ENCODE measurements around the gene GALNT14. TPM values are rescaled to one million over a fixed set of nuclear protein-coding genes. Genes with fewer than 3 reads are reported as not detected.
"Not testable (repeated sequence)": the region's sequence is repeated elsewhere in the genome, so short reads cannot be mapped to it uniquely, and the experiment has no call there.

The GALNT14 gene
- polyA plus RNA-seq, 12 donors = 2.1 to 5.2 (median 3.0) TPM; not detected in 2

DNA sequence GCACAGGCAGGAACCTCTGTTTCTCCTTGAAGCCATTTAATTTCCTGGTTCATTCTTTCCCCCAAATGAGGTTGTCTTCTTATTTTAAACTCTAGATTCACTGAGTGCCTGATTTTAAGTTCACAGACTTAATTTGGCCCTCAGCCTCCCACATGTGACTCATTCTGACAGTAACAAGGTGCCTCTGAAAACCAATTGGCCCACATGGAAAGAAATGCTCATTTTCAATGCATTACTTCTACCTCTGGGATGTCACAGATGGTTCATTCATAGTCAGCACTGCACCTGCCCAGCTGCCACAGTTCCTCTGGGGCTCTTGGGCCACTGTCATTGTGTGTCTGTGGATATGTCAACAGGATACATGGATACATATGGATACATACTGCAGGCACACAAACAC, 190.6 kb downstream of the GALNT14 start:
- DNase-seq = no peak

DNA sequence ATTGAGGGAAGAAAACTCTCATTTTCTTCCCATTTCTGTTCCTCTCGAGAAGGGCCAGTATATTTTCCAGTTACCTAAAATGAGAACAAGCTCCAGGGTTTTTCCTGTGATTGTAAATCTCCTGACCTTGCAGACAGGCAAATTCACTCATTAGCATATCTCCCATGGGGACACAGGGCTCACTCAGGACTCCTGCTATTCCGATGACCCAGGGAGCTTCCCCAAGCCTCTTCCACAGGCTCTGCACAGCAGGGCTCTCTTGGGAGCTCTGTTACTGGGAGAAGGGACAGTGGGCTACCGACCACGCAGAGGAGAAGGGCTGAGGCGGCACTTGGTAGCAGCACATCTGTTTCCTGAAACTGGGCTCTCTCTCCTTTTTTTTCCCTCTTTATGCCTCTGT, 195.8 kb downstream of the GALNT14 start:
- DNase-seq = no peak

DNA sequence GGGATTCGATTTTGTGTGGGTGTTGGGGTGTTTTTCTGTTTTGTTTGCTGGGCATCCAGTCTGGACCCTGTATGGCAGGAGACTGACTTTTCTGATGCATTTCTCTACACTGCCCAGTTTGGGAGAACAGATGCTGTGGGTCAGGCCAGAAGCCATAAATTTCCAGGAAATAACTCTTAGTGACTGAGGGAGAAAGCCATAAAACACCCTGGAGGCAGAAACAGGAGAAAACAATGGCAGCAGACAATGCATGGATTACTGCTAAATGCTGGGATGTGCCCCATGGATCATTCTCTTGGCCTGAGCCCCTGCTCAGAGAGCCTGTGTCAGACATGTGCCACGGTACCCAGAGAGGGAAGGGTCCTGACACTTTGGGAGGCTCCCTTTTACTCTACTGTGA, 197.4 kb downstream of the GALNT14 start:
- DNase-seq = no peak

DNA sequence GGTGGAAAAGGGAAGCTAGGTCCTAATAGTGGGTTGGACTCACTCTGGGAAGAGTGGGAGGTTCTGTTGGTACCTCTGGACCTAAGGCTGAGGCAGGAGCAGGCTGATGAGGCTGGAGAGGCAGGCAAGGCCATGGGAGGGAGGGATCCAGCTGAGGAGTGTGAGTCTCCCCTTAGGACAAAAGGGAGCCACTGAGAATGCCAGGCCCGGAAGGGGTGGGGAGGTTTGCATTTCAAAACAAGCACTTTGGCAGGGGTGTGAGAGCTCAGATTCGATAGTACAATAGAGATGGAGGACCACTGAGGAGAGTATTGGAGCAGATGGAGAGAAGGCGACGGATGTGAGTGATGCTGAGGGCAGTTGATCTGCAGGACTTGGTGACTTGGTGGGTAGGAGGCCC, 198.9 kb downstream of the GALNT14 start:
- no peak for DNase-seq

DNA sequence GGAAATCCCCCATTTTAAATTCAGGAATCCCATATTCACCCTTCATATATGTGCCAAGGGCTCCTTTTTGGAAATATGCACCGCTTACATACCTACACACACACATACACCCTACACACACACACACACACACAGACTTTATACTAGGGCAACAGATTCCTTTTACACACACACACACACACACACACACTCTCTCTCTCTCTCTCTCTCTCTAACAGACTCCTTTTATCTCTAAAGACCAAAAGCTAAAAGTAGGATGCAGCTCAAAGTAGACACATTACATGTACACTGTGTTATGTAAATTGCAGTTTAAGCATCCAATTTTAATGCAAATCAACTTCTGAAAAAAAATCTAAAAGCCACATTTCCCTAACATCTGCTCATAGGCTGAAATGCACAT, 200.0 kb downstream of the GALNT14 start:
- DNase-seq = no peak

DNA sequence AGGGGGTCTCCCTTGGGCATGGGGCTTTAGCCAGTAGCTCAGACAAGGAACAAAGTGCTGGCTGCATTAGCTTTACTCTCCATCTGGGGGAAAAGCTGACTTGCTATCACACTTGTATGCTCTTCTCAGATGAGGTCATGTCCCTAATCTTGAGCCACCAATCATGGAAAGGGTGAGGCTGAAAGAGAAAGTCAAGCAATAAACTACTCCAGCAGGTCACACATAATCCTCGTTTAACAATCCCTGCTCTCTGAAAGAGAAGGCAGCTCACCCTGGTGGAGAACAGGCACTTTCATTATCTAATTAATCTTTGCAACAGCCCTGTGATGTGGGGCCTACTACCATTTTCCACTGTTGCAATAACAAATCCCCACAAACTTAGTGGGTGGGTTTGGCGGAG, 201.3 kb downstream of the GALNT14 start:
- no peak for DNase-seq

DNA sequence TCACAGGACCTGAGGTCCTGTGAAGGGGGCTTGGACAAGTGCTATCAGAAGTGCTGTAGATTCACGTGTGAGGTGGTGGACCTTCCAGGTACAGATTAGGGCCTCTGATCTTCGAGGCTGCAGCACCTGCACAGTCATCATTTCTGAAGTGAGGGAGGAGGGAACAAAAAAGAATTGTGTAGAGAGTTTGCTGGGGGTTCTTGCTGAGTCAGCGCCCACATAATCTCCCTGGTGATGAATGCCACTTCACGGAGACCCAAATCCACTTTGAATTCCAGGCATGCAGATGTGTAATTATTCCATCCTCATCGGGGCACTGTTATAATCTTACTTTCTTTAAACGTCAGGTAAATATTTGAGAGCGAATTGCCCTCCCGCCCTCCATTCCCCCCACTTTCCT, 202.4 kb downstream of the GALNT14 start:
- DNase-seq = no peak

DNA sequence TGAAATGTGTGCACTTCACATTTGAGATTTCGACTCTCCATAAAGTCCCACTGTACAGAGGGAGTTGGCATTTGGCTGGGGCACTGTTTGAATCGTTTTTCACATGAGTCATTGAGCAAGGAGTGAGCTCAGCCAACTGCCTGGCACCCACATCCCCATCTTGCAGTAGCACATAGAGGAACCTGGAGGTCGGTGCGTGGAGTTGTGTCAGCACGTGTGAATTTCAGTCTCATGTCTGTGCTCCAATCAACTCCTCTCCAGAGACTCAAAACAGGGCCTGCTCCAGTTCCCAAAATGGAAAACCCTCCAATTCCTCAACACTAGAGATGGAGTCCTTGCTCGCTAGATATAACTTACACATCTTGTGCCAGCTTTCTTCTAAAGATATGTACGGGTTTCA, 204.2 kb downstream of the GALNT14 start:
- DNase-seq = no peak

DNA sequence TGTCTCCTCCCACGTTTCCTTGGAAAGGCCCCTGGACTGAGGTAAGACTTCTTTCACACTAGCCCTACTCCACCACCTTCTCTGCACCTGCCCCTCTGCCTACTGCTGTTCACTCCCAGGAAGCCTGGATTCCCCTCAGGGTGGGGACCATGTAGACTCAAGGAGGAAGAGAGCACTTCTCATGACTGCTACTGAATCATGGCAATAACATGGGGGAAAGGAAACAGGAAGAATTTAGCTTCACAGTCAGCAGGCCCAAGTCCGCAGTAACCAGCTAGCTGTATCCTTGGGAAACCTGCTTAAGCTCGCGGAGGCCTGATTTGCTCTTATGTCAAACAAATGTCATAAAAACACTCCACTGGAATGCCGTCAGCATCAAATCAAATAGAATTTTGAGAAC, 204.7 kb downstream of the GALNT14 start:
- DNase-seq = no peak

DNA sequence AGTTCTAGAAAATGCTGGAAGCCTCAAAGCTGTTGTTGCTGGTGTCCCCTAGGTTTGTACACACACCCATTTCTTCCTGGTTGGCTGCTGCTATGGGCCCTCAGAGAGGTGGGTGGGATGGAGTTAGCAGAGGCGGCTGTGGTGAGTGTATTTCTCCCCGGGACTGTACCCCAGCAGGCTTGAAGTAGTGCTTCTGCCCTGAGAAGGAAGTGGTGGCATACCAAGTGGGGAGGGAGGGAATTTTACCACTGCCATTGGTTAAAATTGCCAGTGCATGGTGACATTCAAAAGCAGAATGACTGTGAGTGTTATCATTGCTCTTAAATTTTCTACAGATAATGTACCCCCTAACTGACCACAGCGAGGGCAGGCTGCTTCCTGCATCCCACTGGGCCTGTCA, 205.4 kb downstream of the GALNT14 start:
- DNase-seq = no peak

DNA sequence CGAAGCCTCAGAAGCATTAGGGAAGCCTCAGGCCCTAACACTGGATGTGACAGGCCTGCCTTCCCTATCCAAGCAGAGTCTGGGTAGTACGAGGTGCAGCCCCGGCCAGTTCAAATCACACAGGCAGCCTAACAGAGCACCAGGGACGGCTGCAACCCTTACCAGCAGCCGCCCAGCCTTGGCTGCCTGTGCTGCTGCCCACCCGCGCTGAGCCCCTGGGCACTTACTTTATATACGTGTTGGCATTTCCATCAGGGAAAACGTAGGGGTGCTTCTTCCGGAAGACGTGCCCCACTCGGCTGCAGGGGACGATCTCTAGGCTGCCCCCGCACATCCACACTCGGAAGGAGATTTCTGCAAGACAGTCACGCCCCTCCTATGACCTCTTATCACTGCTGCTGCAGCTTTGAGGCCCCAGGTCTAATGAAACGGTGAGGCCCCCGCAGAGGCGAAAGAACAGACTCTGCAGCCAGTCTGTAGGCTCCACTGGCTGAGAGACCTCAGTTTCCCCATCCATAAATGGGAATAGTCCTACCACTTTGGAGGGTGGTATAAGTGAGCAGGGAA, 206.3 kb downstream of the GALNT14 start:
- DNase-seq = no peak

DNA sequence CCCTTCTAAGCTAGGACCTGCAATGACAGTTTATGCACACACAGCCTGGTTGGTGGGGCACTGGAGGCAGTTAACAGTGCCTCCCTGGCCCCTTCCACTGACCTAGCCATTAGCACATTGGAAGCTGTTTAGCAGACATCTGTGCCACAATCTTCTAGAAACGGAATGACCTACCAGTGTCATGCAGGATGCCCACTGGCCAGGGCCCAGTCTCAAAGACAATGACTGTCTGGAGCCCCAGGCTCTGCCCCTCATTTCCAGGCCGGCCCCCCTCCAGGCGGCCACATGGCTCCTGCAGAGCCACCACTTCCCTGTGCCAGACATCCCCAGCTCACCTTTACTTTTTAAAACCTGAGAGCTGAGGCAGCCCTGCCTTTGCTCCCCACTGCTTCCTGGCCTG, 207.5 kb downstream of the GALNT14 start:
- DNase-seq = no peak

DNA sequence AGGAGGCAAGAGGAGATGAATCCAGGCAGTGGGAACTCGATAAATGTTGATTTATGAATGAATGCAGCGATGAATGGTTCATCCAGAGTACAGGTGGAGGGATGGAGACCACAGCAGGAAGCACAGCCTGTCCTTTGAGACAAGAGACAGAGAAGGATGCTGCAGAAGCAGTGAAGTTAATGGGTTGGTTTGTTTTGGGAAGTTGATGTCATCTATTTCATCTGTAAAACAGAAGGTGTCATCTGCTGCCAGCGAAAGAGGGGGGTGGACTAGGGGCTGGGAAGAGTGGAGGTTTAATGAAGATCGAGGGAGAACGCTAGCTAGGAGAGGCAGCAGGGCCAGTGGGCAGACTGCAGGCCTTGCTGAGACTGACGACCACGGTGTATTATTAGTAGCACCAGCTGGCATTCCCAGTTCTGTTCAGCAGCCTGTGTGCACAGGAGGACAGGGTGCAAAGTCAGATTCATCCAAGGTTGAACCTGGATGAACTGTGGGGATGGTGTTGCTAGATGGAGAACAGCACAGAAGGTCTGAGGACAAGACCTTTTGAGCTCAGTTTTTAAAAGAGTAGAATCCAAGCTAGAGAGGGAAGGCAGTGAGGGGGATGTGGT, 210.7 kb downstream of the GALNT14 start:
- DNase-seq = no peak

DNA sequence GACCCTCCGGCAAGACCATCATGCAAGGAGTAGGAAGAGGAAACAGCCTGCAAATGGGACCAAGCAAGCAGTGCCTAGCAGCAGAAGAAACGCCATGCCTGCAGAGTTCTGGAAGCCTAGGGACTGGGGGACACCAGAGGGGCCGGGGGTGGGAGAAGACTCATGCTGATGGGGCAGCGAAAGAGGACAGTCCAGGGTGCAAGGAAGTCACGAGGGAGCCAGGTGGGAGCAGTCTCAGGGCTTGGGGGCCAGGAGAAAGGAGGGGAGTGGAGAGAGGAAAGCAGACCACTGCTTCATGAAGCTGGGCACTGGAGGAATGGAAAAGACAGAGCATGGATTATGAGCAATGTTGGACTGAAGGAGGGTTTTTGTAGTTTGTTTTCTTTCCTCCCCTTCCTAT, 211.6 kb downstream of the GALNT14 start:
- no peak for DNase-seq

DNA sequence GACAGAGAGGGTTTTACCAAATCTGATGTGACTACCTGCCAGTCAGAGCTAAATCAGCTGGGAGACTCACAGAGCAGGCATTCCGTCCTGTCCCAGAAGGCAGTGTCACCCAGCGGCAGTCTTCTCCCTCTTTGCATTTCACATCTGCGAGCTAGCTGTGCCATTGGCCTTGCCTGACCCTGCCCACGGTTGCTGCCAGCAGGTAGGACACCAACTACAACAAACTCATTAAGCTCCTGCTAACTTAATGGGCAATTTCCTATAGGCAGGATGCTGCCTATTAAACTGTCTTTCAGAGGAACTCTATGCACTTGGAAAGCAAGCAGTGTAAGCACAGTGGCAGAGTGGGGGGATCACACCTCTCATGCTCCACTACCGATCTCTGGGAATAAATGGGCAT, 214.6 kb downstream of the GALNT14 start:
- no peak for DNase-seq

DNA sequence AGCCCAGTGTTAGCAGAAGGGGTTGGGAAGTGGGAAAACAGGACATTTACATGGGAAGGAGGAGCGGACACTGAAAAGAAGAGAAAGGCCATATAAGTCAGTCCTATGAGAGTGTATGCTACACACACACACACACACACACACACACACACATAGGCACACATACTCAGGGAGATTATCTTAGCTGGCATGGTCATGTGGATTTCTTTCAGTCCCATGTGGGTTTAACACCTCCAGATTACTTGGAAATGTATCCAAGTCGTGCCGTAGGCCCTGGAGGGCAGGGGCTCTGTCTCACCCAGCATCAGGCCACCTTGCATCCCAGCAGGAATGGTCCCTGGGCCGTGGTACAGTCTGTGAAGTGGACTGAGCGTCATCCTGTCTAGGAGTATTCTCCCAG, 217.7 kb downstream of the GALNT14 start:
- DNase-seq = no peak

DNA sequence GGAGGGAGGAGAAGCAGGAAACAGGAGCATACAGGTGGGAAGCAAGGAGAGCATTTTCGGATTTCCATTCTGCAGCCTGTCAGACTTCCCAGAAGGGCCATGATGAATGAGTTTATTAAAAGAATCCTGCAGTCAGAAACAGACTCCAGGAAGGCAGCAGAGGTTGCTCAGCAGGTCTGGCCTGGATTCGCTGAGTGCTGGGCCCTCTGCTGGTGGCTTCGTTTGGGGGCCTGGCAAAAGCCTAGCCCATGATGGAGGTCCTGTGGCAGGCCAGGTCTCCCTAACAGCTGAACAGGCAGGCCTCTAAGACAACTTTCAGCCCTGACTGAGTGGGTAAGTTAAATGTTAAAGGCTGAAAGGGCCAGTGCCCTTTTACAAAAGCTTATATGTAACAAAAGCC, 222.8 kb downstream of the GALNT14 start:
- no peak for DNase-seq

DNA sequence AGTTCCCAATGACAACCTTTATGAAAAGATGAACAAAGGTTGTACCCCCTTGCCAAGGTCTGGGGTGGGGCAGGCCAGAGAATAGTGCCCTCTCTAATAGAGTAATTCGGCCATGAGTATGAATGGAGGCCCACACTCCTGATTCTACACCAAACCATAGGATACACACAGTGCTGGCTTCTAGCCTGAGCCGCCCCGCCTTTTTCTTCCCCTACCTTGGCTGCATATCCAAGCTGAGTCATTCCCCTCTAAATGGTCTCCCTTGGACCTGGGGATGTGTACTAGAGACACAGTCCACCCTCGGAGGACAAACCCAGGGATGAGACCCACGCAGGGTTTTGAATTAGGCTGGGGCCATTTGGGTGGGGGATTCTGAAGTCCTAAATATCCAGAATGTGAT, 223.8 kb downstream of the GALNT14 start:
- no peak for DNase-seq

DNA sequence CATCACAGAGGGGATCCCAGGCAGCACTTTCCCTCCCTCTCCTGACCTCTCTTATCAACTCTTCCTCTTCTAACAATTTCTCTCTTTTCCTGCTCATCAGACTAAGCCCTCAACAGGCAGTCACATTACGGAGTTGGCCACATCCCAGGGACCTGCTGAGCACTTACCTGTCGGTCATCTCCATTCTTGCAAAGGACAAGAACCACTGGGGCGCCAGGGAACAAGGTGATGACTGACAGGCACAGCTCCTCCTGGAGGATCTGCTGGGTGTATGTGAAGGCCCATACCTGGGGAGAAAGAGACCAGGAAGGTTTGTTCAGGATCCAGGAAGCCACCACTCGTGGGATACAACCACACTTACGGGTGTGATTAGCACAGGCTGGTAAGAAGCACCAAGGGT, 226.2 kb downstream of the GALNT14 start:
- no peak for DNase-seq

DNA sequence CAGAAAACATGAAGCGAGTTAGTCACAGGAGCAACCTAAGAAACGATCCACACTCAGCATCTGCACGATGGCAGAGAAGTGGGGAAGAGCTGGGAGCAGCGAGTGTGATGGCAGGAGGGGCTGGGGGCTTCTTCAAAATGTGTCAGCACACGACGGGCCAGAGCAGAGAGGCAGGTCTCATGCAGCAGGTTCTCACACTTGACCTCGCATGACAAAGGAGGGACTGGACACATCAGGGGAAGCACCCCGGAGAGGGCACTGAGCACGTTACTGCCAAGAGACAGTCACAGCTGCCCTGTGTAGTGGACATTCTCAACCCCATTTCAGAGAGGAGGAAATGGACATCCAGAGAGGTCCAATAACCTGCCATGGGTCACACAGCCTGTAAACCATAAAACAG, 226.9 kb downstream of the GALNT14 start:
- no peak for DNase-seq

DNA sequence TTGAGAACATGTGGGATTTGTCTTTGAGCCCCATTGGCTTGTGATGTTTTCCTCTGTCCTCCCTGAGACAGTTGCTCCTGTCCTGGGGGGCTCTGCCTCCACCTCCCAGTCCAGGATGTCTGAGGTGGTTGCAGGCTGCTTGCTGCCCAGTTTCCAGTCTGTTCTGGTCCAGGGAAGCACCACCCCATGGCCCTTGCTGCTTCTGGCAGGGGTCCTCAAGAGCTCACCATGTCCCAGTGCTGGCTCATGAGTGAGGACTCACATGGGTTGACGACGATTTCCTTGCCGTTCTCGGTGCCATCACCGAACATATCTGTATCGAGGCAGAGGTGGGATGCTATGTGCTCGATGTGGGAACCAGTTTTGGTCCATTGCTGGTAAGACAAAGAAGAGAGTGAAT, 227.6 kb downstream of the GALNT14 start:
- no peak for DNase-seq

DNA sequence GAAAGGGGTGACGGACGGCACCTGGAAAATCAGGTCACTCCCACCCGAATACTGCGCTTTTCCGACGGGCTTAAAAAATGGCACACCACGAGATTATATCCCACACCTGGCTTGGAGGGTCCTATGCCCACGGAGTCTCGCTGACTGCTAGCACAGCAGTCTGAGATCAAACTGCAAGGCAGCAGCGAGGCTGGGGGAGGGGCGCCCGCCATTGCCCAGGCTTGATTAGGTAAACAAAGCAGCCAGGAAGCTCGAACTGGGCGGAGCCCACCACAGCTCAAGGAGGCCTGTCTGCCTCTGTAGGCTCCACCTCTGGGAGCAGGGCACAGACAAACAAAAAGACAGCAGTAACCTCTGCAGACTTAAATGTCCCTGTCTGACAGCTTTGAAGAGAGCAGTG, 233.8 kb downstream of the GALNT14 start:
- not testable (repeated sequence) for DNase-seq

DNA sequence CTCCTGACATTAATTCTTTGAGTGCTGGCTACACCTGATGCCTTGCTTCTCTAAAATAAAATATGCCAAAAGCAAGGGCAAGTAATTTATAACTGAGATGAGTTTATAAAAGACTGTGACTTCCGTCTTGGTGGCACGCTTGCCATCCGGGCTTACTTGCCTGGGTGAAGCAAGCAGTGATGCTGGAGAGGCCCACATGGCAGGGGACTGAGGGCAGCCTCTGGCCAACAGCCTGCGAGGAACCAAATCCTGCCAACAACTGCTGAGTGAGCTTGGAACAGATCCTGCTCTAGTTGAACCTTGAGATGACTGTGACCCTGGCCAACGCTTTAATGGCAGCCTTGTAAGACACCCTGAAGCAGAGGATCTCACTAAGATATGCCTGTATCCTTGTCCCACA, 234.9 kb downstream of the GALNT14 start:
- DNase-seq = no peak

DNA sequence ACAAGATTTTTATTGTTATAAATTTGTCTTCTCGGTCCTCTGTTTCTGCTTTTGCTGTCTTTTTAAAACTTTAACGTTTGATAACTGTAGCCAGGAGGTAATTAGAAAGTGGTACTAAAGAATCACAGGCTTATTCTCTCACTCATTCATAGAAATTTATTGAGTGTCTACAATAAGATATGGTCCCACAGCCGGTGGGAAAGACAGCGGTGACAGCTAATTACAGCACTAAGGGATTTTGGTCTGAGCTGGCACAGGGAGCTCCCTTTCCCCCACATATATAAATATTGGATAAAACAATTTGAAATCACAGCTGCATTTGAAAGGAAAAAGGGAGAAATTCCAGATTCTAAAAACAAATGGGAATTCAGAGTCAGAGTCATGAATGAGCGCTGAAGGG, 237.9 kb downstream of the GALNT14 start:
- DNase-seq = no peak

All from muscle of arm (tissue), 12 donors.